Right ventricle myocardium superior (tissue), 1 donor: ENCODE measurements around the gene ANKRD10. TPM values are rescaled to one million over a fixed set of nuclear protein-coding genes. Genes with fewer than 3 reads are reported as not detected.
"Not testable (repeated sequence)": the region's sequence is repeated elsewhere in the genome, so short reads cannot be mapped to it uniquely, and the experiment has no call there.

Source experiments
- ATAC-seq: fragments of 200-7000 bp; cut with Tn5 transposase; one replicate; pipeline ENCODE4 v1.9.1; 2020; ENCODE audit warnings: mild to moderate bottlenecking; ENCODE audit not compliant: poor library complexity
- DNase-seq: peaks from one replicate; pipeline ENCODE4 v3.0.0-alpha.2; 2020
- intact Hi-C: fragments of 100-400 bp; cut with DNase I; formaldehyde crosslinking; loops from one replicate; pipeline ENCODE4 v1.11.2; 2022
- total RNA-seq: library from RNA; stranded (reverse); fragmentation: NEBNext Ultra II Directional; extraction: Animal tissue kit (Norgen Biotek cat#: 25700); gene quantifications from one replicate; pipeline ENCODE4 v1.2.1, GENCODE V29; 2021
- donor health status: DM: no; HTN: yes; CAD: no; lungs with severe emphysema.

The ANKRD10 gene
- total RNA-seq, 1 donor from 2014 or later = 45.3 TPM

DNA sequence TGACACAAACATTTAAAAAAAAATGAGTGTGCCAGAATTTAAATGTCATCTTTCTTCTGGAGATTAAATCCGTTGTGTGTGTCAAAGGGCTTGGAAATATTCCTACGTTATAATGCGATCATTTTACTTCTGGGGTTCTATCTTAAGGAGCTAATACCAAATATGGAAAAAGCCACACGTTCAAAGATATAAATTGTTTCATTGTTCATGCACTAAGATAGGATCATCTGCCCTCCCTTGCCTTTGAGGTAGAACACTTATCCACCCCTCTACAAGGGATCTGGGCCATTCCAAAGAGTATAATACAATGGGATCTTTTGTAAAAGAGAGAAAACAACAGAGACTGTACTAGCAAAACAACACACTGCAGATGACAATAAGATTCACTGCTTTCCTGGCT lies 64.9 kb downstream of the ANKRD10 start:
- DNase-seq (no peak), ATAC-seq (no peak)
- intact Hi-C loops = no loop called here

DNA sequence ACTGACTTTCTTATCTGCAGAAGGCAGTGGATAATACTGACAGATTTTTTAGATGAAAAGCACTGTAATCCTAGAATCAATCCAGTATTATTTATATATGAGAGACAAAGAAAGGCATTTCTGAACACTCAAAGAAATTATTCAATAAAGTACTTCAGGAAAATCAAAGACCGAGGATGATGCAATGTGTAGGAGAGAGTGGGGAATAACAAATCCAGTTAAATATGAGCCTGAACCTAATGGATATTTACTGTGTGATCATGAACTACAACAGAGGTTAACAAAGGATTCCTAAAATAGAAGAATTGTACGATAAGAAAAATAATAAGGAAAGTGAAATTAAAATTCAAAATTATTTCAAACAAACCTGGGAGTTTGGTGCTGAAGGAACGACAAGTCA lies 69.3 kb downstream of the ANKRD10 start:
- ATAC-seq (no peak), DNase-seq (no peak)
- intact Hi-C loops = no loop called here

DNA sequence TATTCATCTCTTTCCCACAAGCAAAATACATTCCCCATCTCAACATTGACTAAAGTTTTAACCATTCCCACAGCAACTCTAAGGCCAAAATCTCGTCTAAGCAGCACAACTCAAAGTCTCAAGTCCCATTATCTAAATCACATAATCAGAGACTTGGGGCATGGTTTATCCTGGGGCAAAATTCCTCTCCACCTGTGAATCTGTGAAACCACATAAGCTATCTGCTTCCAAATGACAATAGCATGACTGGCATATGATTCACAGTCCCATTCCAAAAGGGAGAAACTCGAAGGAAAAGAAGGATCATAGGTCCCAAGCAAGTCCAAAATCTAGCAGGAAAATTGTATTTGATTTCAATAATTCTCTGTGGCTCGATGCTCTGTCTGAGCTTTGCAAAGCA lies 73.0 kb downstream of the ANKRD10 start:
- DNase-seq (no peak), ATAC-seq (no peak)
- intact Hi-C loops = no loop called here

GRCh38 chr13:110841406-110841805 lies 73.5 kb downstream of the ANKRD10 start:
- no peak for ATAC-seq
- intact Hi-C loops = no loop called here

GRCh38 chr13:110838867-110839538 lies 75.9 kb downstream of the ANKRD10 start:
- intact Hi-C loops = no loop called here
- DNase-seq (no peak), ATAC-seq (no peak)

More at GRCh38 chr13:110841406-110841805, 73.5 kb downstream of the ANKRD10 start:
- DNase-seq = no peak

DNA sequence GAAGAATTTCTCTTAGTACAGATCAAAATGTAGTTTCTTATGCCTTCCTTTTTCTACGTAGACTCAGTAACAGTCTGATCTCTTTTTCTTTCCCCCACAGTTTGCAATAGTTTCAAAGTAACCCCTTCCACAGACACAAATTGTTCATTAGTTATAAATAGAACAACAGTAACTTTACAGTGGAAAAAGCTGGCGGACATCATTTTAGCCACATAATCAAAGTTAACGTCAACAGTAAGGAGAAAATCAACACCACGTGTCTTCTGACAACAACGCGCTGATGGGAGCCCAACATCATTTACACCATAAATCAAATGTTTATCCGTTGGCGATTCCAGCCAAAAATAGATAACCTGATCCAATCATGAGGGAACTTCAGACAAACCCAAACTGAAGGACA lies 76.8 kb downstream of the ANKRD10 start:
- DNase-seq (no peak), ATAC-seq (no peak)
- intact Hi-C loops = no loop called here

- DNase-seq, intact Hi-C loops, ATAC-seq: not testable (repeated sequence)
These were observed 77.3 kb downstream of the ANKRD10 start for GRCh38 chr13:110837397-110838061.

DNA sequence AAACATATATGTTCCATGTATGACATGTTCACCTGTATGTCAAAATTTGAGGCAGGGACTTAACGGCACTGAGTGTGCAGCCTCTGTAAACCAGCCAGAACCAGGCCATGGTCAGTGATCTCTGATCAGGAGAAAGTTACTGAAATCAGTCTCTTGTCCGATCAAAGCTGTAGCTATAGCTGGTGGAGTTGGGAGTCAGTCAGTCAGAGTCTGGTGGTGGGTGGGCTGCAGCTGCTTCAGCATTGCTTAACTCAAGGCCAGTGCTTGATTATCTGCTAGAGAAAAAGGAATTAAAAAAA lies 78.3 kb downstream of the ANKRD10 start:
- intact Hi-C loops = no loop called here
- ATAC-seq (no peak), DNase-seq (no peak)

- intact Hi-C loops = no loop called here
- no peak for ATAC-seq
- no peak for DNase-seq
These were observed 78.9 kb downstream of the ANKRD10 start for GRCh38 chr13:110835721-110836604.

DNA sequence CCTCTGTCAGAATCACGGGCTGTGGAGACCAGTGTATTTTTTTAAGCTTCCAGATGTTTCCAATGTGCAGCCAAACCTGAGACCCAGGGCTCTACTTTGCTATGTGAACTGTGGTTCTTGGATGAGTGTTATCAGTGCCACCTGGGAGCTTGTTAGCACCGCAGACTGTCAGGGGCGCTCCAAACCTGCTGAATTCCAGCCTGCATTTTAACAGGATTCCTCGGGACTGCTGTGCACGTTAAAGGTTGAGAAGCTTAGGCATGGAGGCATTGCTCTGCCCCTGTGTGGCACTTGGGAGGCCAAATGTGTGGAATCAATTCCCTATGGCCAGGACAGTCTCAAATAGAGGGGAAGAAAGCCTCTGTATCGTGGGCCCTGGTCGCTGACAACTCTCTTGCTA lies 80.3 kb downstream of the ANKRD10 start:
- intact Hi-C loops = no loop called here
- ATAC-seq (no peak), DNase-seq (no peak)

GRCh38 chr13:110832531-110832930 lies 82.3 kb downstream of the ANKRD10 start:
- no peak for ATAC-seq
- DNase-seq = no peak
- intact Hi-C loops = no loop called here

DNA sequence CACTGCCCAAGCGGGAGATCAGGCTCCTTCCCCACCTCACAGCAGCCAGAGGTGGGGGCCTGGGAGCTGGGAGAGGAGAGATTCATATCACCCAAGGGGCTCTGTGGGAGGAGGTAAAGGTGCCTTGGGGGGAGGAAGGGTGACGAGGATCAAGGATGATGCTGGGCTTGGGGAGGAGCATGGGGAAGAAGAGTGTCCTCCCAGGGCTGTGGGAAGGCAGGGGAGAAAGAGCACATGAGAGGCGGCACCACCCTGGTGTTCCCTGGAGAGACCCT lies 82.7 kb downstream of the ANKRD10 start:
- intact Hi-C loops = no loop called here
- no peak for ATAC-seq

DNA sequence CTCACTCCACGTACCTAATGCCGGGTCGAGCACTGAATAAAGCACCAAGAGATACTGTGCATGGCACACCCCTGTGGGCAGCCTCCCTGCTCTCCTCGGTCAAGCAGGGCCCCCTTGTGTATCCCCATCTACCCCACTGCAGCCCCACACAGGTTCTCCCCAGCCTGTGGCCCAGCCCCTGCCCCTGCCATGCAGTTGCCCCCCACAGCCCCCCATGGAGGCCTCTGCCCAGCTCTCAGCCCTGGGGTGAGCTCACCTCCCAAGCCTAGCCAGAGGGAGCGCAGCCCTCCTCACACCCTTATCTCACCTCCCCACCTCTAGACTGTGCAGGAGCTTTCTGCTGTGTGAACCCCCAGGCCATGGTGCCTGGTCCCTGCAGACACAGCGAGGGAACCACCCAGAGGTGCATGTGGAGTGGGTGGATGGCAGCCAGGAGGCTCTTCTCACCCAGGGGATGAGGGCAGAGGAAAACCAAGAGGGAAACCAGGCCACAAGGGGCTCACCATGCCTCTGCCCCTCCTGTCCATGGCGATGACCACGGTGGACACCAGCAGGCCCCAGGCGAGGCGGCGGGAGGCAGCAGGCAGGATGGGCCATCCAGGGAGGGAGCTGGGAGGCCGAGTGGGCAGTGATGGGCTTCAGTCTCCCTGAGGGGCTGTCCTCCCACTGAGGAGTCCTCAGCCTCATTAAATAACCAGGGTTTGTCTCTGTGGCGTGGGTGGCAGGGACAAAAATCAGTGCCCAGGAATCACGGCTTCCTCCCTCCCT lies 83.2 kb downstream of the ANKRD10 start:
- intact Hi-C loops = no loop called here
- DNase-seq = no peak
- ATAC-seq = no peak

More for the DNA sequence above, 82.7 kb downstream of the ANKRD10 start:
- DNase-seq = no peak

GRCh38 chr13:110830800-110831371 lies 84.0 kb downstream of the ANKRD10 start:
- DNase-seq = no peak
- intact Hi-C loops = no loop called here
- no peak for ATAC-seq

GRCh38 chr13:110830331-110830730 lies 84.5 kb downstream of the ANKRD10 start:
- DNase-seq = no peak
- no peak for ATAC-seq
- intact Hi-C loops = no loop called here

DNA sequence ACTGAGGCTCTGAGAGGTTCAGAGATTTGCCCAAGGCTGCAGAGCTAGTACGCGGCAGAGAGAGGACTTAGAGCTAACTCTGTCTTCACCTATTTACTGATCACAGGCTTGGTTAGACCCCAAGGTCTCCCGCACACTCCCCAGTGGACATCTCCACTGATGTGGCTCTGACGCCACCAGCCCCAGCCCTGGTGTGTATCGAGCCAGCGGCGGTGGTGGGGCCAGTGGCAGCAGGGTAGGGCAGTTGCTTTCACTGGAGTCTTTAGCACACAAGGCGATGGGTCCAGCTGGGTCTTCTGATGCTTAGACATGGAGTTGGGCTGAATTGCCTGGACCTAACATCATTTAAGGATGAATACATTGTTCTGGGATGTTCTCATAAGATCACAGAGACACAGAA lies 85.4 kb downstream of the ANKRD10 start:
- no peak for ATAC-seq
- intact Hi-C loops = no loop called here
- DNase-seq = no peak

- DNase-seq (no peak), ATAC-seq (no peak)
- intact Hi-C loops = no loop called here
These were observed 86.2 kb downstream of the ANKRD10 start for GRCh38 chr13:110828705-110829104.
